GM19324 (cell line): ENCODE data around the gene TMEM231.
"Not testable (repeated sequence)": the region's sequence is repeated elsewhere in the genome, so short reads cannot be mapped to it uniquely, and the experiment has no call there.

Experiments used
- ATAC-seq: cut with Tn5 transposase; IDR thresholded peaks from one replicate; pipeline ENCODE4 v1.9.1; 2021; ENCODE audit warnings: mild to moderate bottlenecking, moderate library complexity; ENCODE audit not compliant: unreplicated experiment, low FRiP score

Gene TMEM231

DNA sequence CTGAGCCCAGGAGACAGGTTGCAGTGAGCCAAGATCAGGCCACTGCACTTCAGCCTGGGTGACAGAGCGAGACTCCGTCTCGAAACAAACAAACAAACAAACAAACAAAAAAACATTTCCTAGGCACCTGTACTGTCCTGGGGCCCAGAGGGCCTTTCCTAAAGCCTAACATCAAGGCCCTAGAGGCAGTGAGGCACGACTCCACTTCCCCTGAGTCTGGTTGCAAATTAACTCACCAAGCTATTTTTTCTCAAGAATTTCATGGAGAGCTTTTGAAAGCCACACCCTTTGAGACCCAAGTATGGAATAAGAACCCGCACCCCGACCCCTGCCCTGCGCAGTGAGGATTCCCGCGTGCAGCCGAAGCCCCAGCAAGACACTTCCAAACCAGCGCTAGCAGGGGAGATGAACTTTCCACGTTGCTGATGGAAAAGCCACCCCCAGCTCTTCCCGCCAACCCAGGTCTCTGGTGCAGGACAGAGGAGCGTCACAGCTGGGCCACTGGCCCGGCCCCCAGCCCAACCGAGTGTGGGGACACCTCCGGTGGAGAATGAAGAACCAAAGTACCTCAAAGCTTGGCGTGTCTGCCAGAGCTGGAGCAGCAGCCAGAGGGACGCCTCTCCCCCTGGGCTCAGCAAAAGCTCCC lies 21.4 kb downstream of the TMEM231 start:
- ATAC-seq: no peak

DNA sequence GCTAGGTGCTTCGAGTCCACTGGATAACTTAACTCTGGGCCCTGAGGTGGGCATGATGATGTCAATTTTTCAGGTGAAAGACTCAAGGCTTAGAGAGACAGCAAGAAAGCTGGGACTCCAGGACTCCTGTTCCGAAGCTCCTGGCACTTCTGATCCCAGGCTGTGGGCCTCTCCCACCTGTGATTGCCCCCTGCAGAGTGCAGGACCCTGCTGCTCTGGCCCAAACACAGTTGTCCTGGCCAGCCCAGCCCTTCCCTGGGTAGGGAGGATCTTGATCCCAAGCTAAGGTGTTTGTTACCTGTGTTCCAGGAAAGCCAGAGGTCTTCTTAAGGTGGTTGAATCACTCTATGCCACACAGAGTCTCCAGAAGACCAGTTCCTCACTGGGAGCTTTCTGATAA lies 23.3 kb downstream of the TMEM231 start:
- ATAC-seq: no peak

DNA sequence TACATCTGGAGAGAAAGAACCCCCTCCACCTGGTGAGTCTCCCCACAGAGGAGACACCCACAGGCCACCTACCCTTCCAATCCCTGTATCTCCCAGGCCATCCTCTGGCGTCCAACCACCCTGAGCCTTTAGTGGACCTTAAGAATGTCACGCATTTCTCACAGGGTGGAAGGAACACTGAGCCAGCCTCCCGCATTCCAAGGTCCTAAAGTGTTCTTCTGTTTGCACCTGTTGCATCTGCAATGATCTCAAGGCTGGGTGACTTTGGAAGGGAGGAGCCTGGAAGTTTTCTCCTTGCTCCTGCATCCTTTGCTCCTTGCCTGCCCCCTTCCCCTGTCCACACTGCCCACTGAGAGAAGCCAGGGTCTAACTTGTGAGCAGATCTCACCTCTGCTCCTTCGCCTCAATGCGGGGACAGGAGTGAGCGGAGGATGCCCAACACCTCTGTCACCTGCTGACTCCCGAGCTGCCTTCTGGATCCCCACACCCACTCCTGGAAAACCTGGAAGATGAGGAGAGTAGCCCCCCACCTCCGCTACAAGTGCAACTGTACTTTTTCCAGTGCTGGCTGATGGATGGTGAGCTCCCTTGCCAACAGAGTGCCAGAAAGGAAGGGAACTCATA lies 23.8 kb downstream of the TMEM231 start:
- ATAC-seq: no peak

DNA sequence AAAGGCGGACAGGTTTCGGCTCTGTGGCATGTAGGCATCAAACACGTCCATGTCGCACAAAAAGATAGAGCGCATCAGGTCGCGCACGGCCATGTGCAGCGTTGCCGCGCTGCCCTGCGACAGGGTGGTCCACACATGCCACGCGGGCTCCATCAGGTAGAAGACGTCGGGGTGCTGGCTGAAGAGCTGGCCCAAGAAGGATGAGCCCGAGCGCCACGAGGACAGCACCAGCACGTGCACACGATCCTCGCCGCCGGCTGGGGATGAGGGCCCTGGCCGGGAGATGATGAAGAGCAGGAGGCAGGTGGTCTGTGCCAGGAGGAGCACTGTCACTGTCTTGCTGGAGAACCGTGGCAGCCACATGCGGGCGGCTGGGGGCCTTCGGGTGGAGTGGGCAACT lies 26.1 kb downstream of the TMEM231 start:
- no peak for ATAC-seq

- ATAC-seq: no peak
These were observed 26.8 kb downstream of the TMEM231 start for GRCh38 chr16:75529056-75529905.

DNA sequence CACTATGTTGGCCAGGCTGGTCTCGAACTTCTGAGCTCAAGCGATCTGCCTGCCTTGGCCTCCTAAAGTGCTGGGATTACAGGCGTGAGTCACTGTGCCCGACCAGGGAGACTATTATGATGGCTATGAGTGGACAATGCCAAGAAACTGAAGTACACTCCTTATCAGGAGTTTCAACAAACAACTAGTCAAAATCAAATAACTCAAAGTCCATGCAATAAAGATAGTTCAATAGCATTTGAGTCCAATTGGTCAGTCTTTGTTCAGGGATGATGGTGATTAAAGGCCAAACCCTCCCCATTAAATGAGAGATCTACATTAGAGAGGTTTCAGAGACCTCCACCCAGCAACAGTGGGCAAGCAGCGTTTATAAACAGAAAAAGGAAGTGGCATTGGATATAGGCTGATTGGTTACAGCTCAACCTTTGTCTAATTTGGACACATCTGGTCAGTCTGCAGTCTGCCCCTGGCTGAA lies 28.2 kb downstream of the TMEM231 start:
- ATAC-seq: no peak

GRCh38 chr16:75526032-75526790 lies 29.8 kb downstream of the TMEM231 start:
- ATAC-seq: no peak

DNA sequence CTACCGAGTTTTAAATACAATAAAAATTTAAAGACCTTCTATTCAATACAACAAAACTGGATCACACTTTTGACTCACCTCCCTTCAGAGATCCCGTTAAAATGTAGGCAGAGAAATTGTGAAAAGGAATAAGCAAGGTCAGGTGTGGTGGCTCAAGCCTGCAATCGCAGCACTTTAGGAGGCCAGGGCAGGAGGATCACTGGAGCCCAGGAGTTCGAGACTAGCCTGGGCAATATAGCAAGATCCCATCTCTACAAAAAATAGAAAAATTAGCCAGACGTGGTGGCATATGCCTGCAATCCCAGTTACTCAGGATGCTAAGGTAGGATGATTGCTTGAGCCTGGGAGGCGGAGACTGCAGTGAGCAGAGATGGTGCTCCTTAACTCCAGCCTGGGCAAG lies 36.9 kb downstream of the TMEM231 start:
- ATAC-seq: no peak

- ATAC-seq: peak; percentile 12
These were observed 39.7 kb downstream of the TMEM231 start for GRCh38 chr16:75516189-75516966.

DNA sequence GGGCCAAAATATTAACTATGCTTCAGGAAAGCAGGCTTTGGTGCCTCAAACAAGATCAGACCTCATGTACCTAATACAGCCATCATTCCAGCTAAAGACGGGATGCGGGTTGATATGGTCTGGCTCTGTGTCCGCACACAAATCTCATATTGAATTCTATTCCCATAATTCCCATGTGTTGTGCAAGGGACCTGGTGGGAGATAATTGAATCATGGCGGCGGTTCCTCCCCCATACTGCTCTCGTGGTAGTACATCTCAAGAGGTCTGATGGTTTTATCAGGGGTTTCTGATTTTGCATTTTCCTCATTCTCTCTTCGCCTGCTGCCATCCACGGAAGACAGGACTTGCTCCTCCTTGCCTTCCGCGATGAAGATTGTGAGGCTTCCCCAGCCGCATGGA lies 41.8 kb downstream of the TMEM231 start:
- ATAC-seq: no peak

DNA sequence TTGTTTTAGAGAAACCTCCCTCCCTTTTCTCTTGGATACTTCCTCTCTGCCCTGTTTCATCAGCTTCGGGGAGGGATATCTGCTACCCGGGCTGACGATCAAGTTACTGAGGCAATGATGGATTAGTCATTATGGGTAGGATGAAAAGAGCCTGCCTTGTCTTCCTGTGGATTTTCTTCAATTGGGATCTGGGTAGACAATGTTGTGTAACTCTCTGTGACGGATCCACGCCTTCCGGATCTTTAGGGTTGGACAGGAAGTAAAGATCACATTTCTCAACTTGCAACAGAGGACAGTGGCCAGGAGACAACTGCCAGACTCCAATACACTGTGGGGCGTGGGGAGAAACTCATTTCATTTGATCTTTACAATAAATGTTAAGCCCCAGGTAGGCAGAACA lies 49.5 kb downstream of the TMEM231 start:
- no peak for ATAC-seq

DNA sequence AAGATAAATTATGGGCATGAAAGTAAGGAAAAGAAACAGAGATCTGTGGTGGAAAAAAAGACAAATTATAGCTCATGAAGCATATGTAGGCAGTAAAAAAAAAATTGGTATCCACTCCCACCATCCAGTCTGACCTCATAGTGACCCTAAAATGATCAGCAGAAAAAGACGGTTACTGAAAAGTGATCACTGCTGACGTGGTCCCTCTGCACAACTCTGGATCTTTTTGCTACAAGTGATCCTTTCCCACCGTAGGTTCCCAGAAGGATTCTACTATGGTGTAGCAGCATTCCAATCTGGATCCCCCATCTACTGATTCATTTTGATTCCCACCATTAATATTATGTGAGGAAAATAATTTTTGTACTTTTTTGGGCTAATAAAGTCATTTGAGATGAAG lies 49.9 kb downstream of the TMEM231 start:
- ATAC-seq: no peak

- no peak for ATAC-seq
These were observed 52.3 kb downstream of the TMEM231 start for GRCh38 chr16:75503801-75504200.

- no peak for ATAC-seq
These were observed 53.0 kb downstream of the TMEM231 start for GRCh38 chr16:75502916-75503605.

- ATAC-seq: not testable (repeated sequence)
These were observed 54.2 kb downstream of the TMEM231 start for GRCh38 chr16:75501820-75502219.

GRCh38 chr16:75501359-75501758 lies 54.7 kb downstream of the TMEM231 start:
- ATAC-seq: no peak

DNA sequence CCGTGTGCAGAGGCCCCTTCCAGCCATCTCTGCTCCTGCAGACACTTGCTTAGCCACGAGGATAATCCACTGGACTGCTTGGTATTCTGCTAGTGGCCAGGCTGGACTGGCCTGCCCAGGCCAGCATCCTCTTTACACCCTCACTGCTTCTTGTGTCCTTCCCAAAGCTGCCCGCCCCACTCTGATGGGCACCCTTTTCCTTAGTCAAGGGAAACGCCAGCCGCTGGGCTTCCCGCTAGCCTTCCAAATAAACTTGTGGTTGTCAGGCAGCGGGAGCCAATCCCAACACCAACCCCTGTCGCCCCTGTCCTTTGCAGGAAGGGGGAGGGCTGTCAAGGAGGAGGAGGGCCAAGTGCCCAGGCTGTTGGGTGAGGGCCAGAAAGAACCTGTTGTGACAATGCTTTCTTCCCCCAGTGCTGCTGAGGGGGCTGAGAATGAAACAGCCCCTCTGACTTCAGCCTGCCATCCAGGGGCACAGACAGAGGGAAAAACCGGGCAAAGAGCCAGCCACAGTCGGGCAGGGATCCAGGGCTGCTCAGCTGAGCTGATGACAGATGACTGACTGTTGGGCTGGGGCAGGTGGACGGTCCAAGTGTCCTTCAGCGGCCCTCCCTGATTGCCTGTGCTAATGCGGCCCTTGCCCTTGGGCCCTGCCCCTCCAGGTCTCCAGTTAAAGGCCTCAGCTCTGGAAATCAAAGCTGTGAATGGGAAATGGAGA lies 57.3 kb downstream of the TMEM231 start:
- ATAC-seq: not testable (repeated sequence)

GRCh38 chr16:75497558-75497957 lies 58.5 kb downstream of the TMEM231 start:
- no peak for ATAC-seq
